Fibroblast of skin of back (primary cell): Measurements from ENCODE around the gene HOXD11. TPM values are rescaled to one million over a fixed set of nuclear protein-coding genes. Genes with fewer than 3 reads are reported as not detected.

ENCODE experiments used
- DNase-seq: peaks from one replicate; pipeline ENCODE4 v3.0.0-alpha.2; 2013
- polyA plus RNA-seq, 2 experiments: library from polyadenylated mRNA; unstranded; fragments of 120-200 nt; gene quantifications; one replicate each; pipeline ENCODE4 v1.2.1, GENCODE V29; 2013; ENCODE audit not compliant: insufficient read length in 2 of 2

HOXD11 gene
- polyA plus RNA-seq (2013, experiment 1 of 2; ENCODE audit: insufficient read length) = not detected
- not detected for polyA plus RNA-seq (2013, experiment 2 of 2; ENCODE audit: insufficient read length)

GRCh38 chr2:176106581-176107539 is at the start of gene HOXD11:
HOXD11 (plus strand) TSS chr2:176107280; CDS start chr2:176107356, 76 bp downstream.
- DNase-seq = no peak

- DNase-seq = no peak
Measured at GRCh38 chr2:176063958-176064357, 43.1 kb upstream of the HOXD11 start.

GRCh38 chr2:176066645-176067588 is 40.2 kb upstream of the HOXD11 start:
- no peak for DNase-seq

GRCh38 chr2:176067589-176068418 is 39.3 kb upstream of the HOXD11 start:
- no peak for DNase-seq

GRCh38 chr2:176068419-176068832 is 38.7 kb upstream of the HOXD11 start:
- DNase-seq = no peak

- DNase-seq = no peak
Measured at GRCh38 chr2:176071330-176072291, 35.5 kb upstream of the HOXD11 start.

- no peak for DNase-seq
Measured at GRCh38 chr2:176072292-176072669, 34.8 kb upstream of the HOXD11 start.

GRCh38 chr2:176072951-176073904 is 33.9 kb upstream of the HOXD11 start:
- no peak for DNase-seq

GRCh38 chr2:176074919-176075425 is 32.1 kb upstream of the HOXD11 start:
- DNase-seq = no peak

GRCh38 chr2:176075481-176075880 is 31.6 kb upstream of the HOXD11 start:
- no peak for DNase-seq

- no peak for DNase-seq
Measured at GRCh38 chr2:176076063-176076462, 31.0 kb upstream of the HOXD11 start.

GRCh38 chr2:176076796-176077195 is 30.3 kb upstream of the HOXD11 start:
- DNase-seq = no peak

GRCh38 chr2:176078541-176079284 is 28.4 kb upstream of the HOXD11 start:
- no peak for DNase-seq

GRCh38 chr2:176079285-176079830 is 27.7 kb upstream of the HOXD11 start:
- DNase-seq = no peak

GRCh38 chr2:176079831-176080539 is 27.1 kb upstream of the HOXD11 start:
- DNase-seq = peak; percentile 45

- no peak for DNase-seq
Measured at GRCh38 chr2:176080540-176081375, 26.3 kb upstream of the HOXD11 start.
